GM12878 (cell line): Measurements from ENCODE around the gene LIPG. TPM values are rescaled to one million over a fixed set of nuclear protein-coding genes. Genes with fewer than 3 reads are reported as not detected.

Experiments used
- ATAC-seq: fragments of 200-7000 bp; cut with Tn5 transposase; 3 replicates; pipeline ENCODE4 v1.9.1; 2020; ENCODE audit warnings: mild to moderate bottlenecking, moderate library complexity
- BruUV-seq: library from RNA; stranded (reverse); fragments of 400-500 nt; replicated peaks from 2 replicates; lab custom pipeline; 2021; lab: Mats Ljungman, UMichigan
- CTCF ChIA-PET: fragments of 300-600 bp; sonication (Branson Sonifier 250); formaldehyde crosslinking; extraction: SDS; loops from one replicate; lab custom pipeline; 2021; ENCODE audit warnings: inconsistent platforms; lab: Yijun Ruan, JAX
- POLR2A ChIA-PET: fragments of 350-600 bp; formaldehyde crosslinking; extraction: SDS; loops from one replicate; lab custom pipeline; 2021; ENCODE audit warnings: inconsistent platforms; lab: Charles Lee
- RAD21 ChIA-PET: fragments of 300-600 bp; sonication (Branson Sonifier 250); formaldehyde crosslinking; loops from one replicate; lab custom pipeline; 2023; ENCODE audit warnings: antibody characterized with exemption; ENCODE audit not compliant: unreplicated experiment; lab: Charles Lee
- SMC1A ChIA-PET: fragments of 300-600 bp; sonication (Branson Sonifier 250); formaldehyde crosslinking; loops from one replicate; lab custom pipeline; 2023; ENCODE audit not compliant: unreplicated experiment, uncharacterized antibody; lab: Charles Lee
- DNase-seq: peaks from one replicate; pipeline ENCODE4 v3.0.0-alpha.2; 2011; ENCODE audit warnings: low read depth, low spot score
- FAIRE-seq: peaks from 3 replicates; lab custom pipeline; 2011; peaks lifted over from hg19 to GRCh38; lab: Jason Lieb, UNC
- H2AFZ ChIP-seq: 2 replicates; pipeline ENCODE4 v1.6.0; 2011; ENCODE audit warnings: low read depth, low read length, control low read depth; ENCODE audit not compliant: control insufficient read depth
- H3K27ac ChIP-seq: 2 replicates; pipeline ENCODE4 v1.5.1; 2011; ENCODE audit warnings: control low read depth; ENCODE audit not compliant: control insufficient read depth, insufficient read depth
- H3K27me3 ChIP-seq, 2 experiments: replicated peaks in 1 of 2; 2 replicates each; pipeline versions ENCODE4 v1.6.0 to v1.6.1; 2011; ENCODE audit warnings: low read length in 1 of 2; ENCODE audit not compliant: control insufficient read depth in 2 of 2, insufficient read depth in 2 of 2
- H3K36me3 ChIP-seq, 2 experiments: 2 replicates each; pipeline ENCODE4 v1.5.1; 2011; ENCODE audit warnings: low read length in 1 of 2; ENCODE audit not compliant: control insufficient read depth in 2 of 2, insufficient read depth in 2 of 2
- H3K4me1 ChIP-seq: 2 replicates; pipeline ENCODE4 v1.6.1; 2011; ENCODE audit warnings: mild to moderate bottlenecking, low read length, moderate library complexity, mixed read lengths; ENCODE audit not compliant: control insufficient read depth, insufficient read depth
- H3K4me2 ChIP-seq: 2 replicates; pipeline ENCODE4 v1.6.0; 2011; ENCODE audit warnings: control low read depth; ENCODE audit not compliant: control insufficient read depth, insufficient read depth
- H3K4me3 ChIP-seq: fragments of 200-600 bp; sonication (generic); 2 replicates; pipeline ENCODE4 v1.5.1; 2016
- H3K79me2 ChIP-seq: 2 replicates; pipeline ENCODE4 v1.6.0; 2011; ENCODE audit warnings: low read length; ENCODE audit not compliant: control insufficient read depth, insufficient read depth
- H3K9ac ChIP-seq: 2 replicates; pipeline ENCODE4 v1.8.0; 2011; ENCODE audit warnings: low read length, control low read depth, mixed read lengths; ENCODE audit not compliant: control insufficient read depth, insufficient read depth
- H3K9me3 ChIP-seq: replicated peaks from 3 replicates; pipeline ENCODE4 v1.5.1; 2011; ENCODE audit warnings: mild to moderate bottlenecking, low read length; ENCODE audit not compliant: control insufficient read depth, insufficient read depth
- H4K20me1 ChIP-seq: 2 replicates; pipeline ENCODE4 v1.6.0; 2011; ENCODE audit not compliant: control insufficient read depth, insufficient read depth
- BHLHE40 ChIP-seq, 2 experiments: fragments of 450-650 bp in 1 of 2; IDR thresholded peaks; 2 replicates each; pipeline ENCODE4 v1.6.1; 2011 to 2017; ENCODE audit warnings: low read depth in 2 of 2, borderline replicate concordance in 1 of 2, improper control_type of control experiment in 1 of 2, low read length in 1 of 2, mild to moderate bottlenecking in 1 of 2
- CEBPB ChIP-seq, 2 experiments: fragments of 150-350 bp in 1 of 2; IDR thresholded peaks; 2 replicates each; pipeline ENCODE4 v1.6.1; 2012 to 2014; ENCODE audit warnings: low read depth in 2 of 2, low read length in 2 of 2, borderline replicate concordance in 1 of 2, inconsistent platforms in 1 of 2
- POU2F2 ChIP-seq: IDR thresholded peaks from 3 replicates; pipeline ENCODE4 v1.6.1; 2011; ENCODE audit warnings: low read depth, mild to moderate bottlenecking, low read length, borderline replicate concordance
- SMC3 ChIP-seq: IDR thresholded peaks from 2 replicates; pipeline ENCODE4 v1.6.1; 2011; ENCODE audit warnings: low read length, improper control_type of control experiment, borderline replicate concordance
- SUPT20H ChIP-seq: IDR thresholded peaks from 2 replicates; pipeline ENCODE4 v1.6.1; 2011; ENCODE audit warnings: low read depth, mild to moderate bottlenecking, low read length, moderate library complexity, borderline replicate concordance; ENCODE audit not compliant: control insufficient read depth
- ZBED1 ChIP-seq: IDR thresholded peaks from 2 replicates; pipeline ENCODE4 v1.6.1; 2016; ENCODE audit warnings: borderline replicate concordance
- ZNF384 ChIP-seq: IDR thresholded peaks from 2 replicates; pipeline ENCODE4 v1.6.1; 2012; ENCODE audit warnings: low read depth, mild to moderate bottlenecking, low read length, improper control_type of control experiment, borderline replicate concordance
- ZZZ3 ChIP-seq: IDR thresholded peaks from 2 replicates; pipeline ENCODE4 v1.6.1; 2011; ENCODE audit warnings: low read depth; ENCODE audit not compliant: control insufficient read depth, insufficient read length
- WGBS: methylation state at CpG from one replicate; pipeline ENCODE4 v1.1.6; 2016; ENCODE audit warnings: low lambda C conversion rate; ENCODE audit not compliant: insufficient replicate concordance, insufficient coverage; ENCODE audit errors: missing lambda C conversion rate; 5-methylcytosine and 5-hydroxymethylcytosine counted together
- in situ Hi-C: fragments of 300-500 bp; cut with MboI; formaldehyde crosslinking; loops from 9 replicates; pipeline ENCODE4 v1.14.3; 2018; ENCODE audit warnings: mixed read lengths
- intact Hi-C: fragments of 100-400 bp; cut with micrococcal nuclease; formaldehyde crosslinking; loops from one replicate; pipeline ENCODE4 v1.14.2; 2022; ENCODE audit not compliant: unreplicated experiment
- polyA plus RNA-seq, 11 experiments: library from polyadenylated mRNA; depleted of rRNA in 4 of 11; unstranded in 6 of 11; stranded (reverse) in 5 of 11; fragments of >200 nt; fragmentation: Nextera tagmentation in 4 of 11; fragmentation: Illumina TruSeq in 1 of 11; extraction: Ambion mirVana in 4 of 11; extraction: Trizol in 1 of 11; gene quantifications; 1 replicate in 1 of 11; 2 replicates in 10 of 11; pipeline versions ENCODE4 v1.2.1 to v1.2.3, GENCODE V29; 2011 to 2016; ENCODE audit warnings: inconsistent platforms in 2 of 11, missing spikeins in 2 of 11, low read depth in 1 of 11
- total RNA-seq, 4 experiments: library from RNA; depleted of rRNA in 3 of 4; stranded (reverse); fragments of >200 nt in 3 of 4; fragmentation: Illumina TruSeq in 1 of 4; extraction: Trizol in 1 of 4; gene quantifications; 2 replicates each; pipeline versions ENCODE4 v1.2.1 to v1.2.3, GENCODE V29; 2013 to 2021
- TF ChIP-seq, protein P1 (sequence below): IDR thresholded peaks from 2 replicates; pipeline ENCODE4 v1.6.1; 2011; ENCODE audit warnings: borderline replicate concordance, low read depth, mild to moderate bottlenecking, moderate library complexity, mixed read lengths, low read length; ENCODE audit not compliant: insufficient read depth; ENCODE audit errors: extremely low read length
- TF ChIP-seq, protein P2 (sequence below): fragments of 450-650 bp; formaldehyde crosslinking; IDR thresholded peaks from 2 replicates; pipeline ENCODE4 v1.5.0; 2022; ENCODE audit warnings: mild to moderate bottlenecking, missing genetic modification characterization

LIPG gene
- total and polyA plus RNA-seq, 10 of the 15 experiments (the other 5 are each of a cell fraction or from before 2014, with no cell fraction given): 0.04 to 0.55 (median 0.18) TPM; not detected in 1

DNA sequence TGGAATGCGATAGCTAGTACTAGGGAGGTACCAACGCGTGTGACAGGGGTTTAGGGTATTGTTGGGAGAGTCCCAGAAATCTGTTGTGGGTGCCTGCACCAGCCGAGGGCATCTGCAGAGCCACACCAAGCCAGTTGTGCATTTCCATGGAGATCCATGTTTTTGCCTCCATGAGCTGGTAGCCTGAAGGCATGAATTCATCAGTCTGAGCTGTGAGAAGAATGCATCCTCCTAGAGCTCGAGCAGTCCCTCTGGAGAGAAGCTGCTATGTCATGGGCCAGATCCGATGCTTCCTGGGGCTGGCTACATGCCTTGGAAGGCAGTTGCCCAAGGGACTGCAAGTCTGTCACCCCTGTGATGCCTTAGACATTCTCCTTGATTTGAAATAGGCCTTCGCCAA is 57.9 kb downstream of the LIPG start:
- H3K27ac ChIP-seq: no peak overlapping the region
- DNase-seq (no peak), ATAC-seq (no peak), FAIRE-seq (no peak)
- POLR2A ChIA-PET: no interaction called here
- H4K20me1 ChIP-seq: no peaks in the 10 kb centered on the region
- in situ Hi-C loops: no loop called here
- RAD21 ChIA-PET: no interaction called here
- no TSS peak for BruUV-seq
- H3K36me3 ChIP-seq: no peaks in the 10 kb centered on the region
- no peaks in the 10 kb centered on the region; the same call in 2 of the 3 replicates for H3K9me3 ChIP-seq
- no peak overlapping the region for H3K4me2 ChIP-seq
- 49% methylated on average over 7 of the region's 7 CpGs for WGBS
- CTCF ChIA-PET: interaction anchor here (0.6 kb wide), 1 partner anchor 32 kb away, joined by 7 read pairs; no protein-coding TSS in a partner anchor
- no peaks in the 10 kb centered on the region for H3K79me2 ChIP-seq
- H3K27me3 ChIP-seq: peaks cover 0 to 2% of the 10 kb centered on the region in 2 experiments; a peak in 2 of 4 replicates
- TF ChIP-seq BHLHE40 (IDR thresholded peaks at IDR 0.05; ENCODE audit: borderline replicate concordance in 1 of 2, low read depth in 2 of 2, low read length in 1 of 2) (no peak), ZZZ3 (no peak), ZNF384 (no peak), SUPT20H (no peak), SMC3 (no peak), POU2F2 (no peak), CEBPB (IDR thresholded peaks at IDR 0.05; ENCODE audit: borderline replicate concordance in 1 of 2, low read depth in 2 of 2, low read length in 2 of 2) (no peak), ZBED1 (no peak)
- TF ChIP-seq, protein P1, sequence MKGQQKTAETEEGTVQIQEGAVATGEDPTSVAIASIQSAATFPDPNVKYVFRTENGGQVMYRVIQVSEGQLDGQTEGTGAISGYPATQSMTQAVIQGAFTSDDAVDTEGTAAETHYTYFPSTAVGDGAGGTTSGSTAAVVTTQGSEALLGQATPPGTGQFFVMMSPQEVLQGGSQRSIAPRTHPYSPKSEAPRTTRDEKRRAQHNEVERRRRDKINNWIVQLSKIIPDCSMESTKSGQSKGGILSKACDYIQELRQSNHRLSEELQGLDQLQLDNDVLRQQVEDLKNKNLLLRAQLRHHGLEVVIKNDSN: no peak
- TF ChIP-seq, protein P2, sequence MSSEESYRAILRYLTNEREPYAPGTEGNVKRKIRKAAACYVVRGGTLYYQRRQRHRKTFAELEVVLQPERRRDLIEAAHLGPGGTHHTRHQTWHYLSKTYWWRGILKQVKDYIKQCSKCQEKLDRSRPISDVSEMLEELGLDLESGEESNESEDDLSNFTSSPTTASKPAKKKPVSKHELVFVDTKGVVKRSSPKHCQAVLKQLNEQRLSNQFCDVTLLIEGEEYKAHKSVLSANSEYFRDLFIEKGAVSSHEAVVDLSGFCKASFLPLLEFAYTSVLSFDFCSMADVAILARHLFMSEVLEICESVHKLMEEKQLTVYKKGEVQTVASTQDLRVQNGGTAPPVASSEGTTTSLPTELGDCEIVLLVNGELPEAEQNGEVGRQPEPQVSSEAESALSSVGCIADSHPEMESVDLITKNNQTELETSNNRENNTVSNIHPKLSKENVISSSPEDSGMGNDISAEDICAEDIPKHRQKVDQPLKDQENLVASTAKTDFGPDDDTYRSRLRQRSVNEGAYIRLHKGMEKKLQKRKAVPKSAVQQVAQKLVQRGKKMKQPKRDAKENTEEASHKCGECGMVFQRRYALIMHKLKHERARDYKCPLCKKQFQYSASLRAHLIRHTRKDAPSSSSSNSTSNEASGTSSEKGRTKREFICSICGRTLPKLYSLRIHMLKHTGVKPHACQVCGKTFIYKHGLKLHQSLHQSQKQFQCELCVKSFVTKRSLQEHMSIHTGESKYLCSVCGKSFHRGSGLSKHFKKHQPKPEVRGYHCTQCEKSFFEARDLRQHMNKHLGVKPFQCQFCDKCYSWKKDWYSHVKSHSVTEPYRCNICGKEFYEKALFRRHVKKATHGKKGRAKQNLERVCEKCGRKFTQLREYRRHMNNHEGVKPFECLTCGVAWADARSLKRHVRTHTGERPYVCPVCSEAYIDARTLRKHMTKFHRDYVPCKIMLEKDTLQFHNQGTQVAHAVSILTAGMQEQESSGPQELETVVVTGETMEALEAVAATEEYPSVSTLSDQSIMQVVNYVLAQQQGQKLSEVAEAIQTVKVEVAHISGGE (CRISPR knock-in tag): no peak
- H3K4me3 ChIP-seq: no peak overlapping the region
- H2AFZ ChIP-seq: no peak overlapping the region
- no peaks in the 10 kb centered on the region; the same call in 1 of the 2 replicates for H3K4me1 ChIP-seq
- intact Hi-C loops: no loop called here
- SMC1A ChIA-PET: interaction anchor here (0.5 kb wide), 1 partner anchor 481 kb away, joined by 4 read pairs; no protein-coding TSS in a partner anchor
- H3K9ac ChIP-seq: no peak overlapping the region
